Renal pelvis (tissue), 12 donors: Measurements from ENCODE around the gene TLE7. TPM values are rescaled to one million over a fixed set of nuclear protein-coding genes. Genes with fewer than 3 reads are reported as not detected.

Source experiments
- DNase-seq: peaks from one replicate; pipeline ENCODE4 v3.0.0-alpha.2; 2013
- long read RNA-seq, 16 experiments: transcript quantifications; one replicate each; lab custom pipeline, GENCODE V29; 2026
- polyA plus RNA-seq, 3 donors: library from polyadenylated mRNA; unstranded; fragments of 120-200 nt; gene quantifications; one replicate each; pipeline ENCODE4 v1.2.1, GENCODE V29; 2013; ENCODE audit not compliant: insufficient read length in 3 of 3

Gene TLE7
- polyA plus RNA-seq: not detected
- long read RNA-seq, donor 1: 0 reads
- long read RNA-seq, donor 2: 0 reads
- long read RNA-seq, donor 3: 0 reads
- long read RNA-seq, donor 4: 0 reads
- long read RNA-seq, donor 5: 0 reads
- long read RNA-seq, donor 6: 0 reads
- long read RNA-seq, donor 7: 0 reads
- long read RNA-seq, donor 8: 0 reads
- long read RNA-seq, donor 9: 0 reads
- long read RNA-seq, donor 10: 0 reads
- long read RNA-seq, donor 11: 0 reads
- long read RNA-seq, donor 12: 0 reads
- long read RNA-seq, donor 13: 0 reads
- long read RNA-seq, donor 14: 0 reads
- long read RNA-seq, donor 15: 0 reads
- long read RNA-seq, donor 16: 0 reads

DNA sequence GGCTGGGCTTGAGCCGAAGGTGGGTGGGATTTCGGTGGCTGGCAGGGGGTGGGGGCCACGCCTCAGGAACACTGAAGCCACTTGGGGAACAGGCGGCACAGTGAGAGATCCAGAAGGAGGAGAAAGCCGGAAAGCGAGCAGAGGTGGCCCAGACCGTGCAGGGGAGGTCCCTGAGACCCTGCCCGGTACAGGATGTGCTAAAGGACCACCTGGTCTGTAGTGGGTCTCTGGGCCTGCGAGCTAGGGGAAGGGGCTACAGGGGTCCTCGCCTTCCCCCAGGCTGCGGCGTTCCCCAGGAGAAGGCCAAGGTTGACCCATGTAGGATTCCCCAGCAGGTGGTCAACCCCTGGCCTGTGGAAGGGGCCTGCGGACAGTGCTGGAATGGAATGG lies at the start of gene TLE7:
Gene TLE7 (minus strand): TSS at position 4 of the 390 bp plus-strand sequence. CDS start 8,730 bp downstream, outside the sequence.
- no peak for DNase-seq

DNA sequence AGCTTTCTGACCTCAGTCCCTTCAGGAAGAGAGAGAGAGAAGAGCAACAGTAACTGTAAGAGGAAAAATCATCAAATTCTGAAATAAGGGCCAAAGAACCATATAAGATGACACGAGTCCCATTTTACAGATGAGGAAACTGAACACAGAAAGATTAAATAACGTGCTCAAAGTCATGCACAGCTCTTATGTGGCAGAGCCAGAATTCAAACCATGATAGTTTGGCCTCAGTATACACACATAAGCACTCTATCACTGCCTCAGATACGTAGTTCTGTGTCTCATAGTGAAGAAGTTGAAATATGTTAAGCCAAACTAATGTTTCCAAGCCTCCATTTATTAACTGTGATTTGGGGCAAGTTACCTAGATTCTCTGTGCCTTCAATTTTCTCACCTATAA lies 49.2 kb upstream of the TLE7 start:
- DNase-seq: no peak

DNA sequence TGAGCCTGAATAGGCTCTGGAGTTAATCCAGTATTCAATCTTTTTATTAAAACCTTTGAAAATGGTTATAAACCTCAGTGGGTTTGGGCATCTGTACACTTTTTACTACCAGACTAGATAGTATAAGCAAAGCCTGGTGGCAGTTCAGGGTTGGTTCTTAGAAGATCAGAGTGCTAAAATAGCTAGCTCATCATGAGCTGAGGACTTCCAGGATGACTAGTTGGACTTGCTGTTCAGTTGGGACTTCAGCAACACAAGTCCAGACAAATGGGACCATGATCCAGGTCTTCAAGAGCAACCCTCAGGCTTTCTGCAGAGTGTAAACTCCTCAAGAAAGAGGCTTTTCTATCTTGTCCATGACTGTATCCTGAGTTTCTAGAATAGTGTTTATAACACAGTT lies 48.5 kb upstream of the TLE7 start:
- no peak for DNase-seq

DNA sequence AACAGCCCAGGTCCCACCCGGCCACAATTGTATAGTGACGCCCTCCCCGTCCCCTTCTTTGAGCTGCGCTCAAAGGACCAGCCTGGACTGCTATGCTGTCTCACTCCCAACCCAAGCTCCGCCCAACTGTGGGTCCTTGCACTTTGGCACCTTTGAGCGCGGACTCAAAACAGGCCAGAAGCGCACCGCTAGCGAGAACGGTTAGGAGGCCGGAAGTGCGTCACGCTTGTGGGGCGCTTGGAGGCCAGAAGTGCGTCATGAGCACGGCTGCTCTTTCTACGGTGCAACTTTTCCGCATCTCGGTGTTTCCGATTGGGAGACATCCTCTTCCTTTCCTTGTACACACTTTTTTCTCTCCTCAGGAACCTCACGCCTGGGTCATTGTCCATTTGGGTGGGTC lies 47.3 kb upstream of the TLE7 start, which contains the start of gene ZNF19:
Gene ZNF19 (minus strand): TSS at position 203 of the 400 bp plus-strand sequence. CDS start 7,210 bp downstream, outside the sequence.
- no peak for DNase-seq

DNA sequence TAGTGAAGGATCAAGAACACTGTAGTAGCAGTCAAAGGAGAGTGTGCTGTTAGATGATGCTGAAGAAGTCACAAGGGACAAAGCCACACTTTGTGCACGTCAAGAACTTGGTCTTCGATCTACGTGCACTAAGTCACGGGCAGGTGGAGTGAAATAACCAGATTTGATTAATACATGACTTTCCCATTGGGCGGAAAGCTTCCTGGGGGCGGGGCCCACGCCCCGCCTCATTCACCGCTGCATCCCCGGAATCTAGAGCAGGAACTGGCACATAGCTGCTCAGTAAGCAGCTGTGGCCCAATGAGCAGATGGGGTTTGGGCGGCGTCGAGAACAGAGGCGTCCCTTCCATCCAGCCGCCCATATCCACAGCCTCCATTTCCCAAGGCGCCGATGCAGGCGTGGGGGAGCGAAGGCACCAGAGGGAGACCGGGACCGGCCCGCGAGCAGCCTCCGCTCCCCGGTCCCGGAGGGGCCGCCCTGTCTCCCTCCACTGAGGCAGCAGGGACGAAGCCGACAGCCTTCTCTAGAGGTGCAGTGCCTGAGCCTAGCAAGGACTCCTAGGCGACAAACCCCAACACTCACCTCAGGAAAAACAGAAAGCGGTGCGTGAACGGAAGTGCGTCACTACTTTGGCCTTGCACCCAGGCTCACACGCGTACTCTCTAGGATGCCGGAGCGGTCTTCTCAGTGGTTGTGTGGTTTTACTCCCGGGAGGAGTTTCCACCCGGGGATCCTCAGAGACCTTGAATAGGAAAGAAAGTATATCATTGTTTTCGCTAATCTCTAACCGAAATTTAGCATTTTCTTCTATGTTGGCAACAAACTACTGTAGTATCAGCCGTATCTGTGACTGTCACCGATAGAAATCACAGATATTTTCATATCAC lies 42.4 kb upstream of the TLE7 start:
- peak; percentile 92 for DNase-seq

DNA sequence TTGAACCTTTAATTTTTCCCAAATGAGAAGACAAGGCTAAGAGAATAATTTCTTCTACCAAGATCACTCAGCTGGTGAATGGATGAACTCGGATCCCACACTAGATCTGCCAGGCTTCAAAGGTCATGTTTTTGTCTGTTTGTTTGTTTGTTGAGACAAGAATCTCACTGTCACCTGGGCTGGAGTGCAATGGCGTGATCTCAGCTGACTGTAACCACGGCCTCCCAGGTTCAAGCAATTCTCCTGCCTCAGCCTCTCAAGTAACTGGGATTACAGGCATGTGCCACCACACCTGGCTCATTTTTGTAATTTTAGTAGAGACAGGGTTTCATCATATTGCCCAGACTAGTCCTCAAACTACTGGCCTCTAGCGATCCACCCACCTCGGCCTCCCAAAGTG lies 40.7 kb upstream of the TLE7 start:
- no peak for DNase-seq

DNA sequence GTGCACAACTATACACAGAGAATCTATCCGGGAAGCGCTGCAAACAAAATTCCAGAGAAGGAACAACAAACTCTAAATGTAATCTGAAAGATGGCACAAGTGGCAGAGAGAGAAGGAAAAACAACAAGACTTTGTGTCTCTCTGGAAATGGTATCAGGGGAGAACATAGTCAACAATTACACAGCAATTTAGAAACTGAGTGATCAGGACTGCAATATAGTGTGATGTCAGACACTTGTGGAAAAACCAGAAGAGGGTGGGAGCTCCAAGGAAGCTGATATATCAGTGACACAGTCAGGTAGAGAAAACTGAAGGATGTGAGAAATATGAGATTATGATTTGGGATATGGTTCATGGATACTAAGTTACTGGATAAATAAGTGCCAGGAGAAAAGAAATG lies 39.1 kb upstream of the TLE7 start:
- DNase-seq: no peak

DNA sequence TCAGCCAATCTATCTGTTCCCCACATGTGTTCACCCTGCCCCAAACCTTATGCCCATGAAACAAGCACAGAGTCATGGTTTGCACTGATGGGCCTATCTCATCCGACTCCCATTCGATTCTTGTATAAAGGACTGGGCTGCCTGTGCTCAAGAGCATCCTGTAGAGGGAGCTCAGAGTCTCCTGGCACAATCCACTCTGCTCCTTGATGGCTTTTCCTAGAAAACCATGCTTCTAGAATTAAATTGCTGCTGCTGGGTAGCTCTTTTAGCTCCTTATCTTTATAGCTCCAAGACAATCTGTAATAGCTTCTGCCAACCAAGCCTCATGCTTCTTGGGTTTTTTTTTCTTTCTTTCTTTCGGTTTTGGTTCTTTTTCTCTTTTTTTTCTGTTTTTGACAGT lies 37.6 kb upstream of the TLE7 start:
- no peak for DNase-seq

DNA sequence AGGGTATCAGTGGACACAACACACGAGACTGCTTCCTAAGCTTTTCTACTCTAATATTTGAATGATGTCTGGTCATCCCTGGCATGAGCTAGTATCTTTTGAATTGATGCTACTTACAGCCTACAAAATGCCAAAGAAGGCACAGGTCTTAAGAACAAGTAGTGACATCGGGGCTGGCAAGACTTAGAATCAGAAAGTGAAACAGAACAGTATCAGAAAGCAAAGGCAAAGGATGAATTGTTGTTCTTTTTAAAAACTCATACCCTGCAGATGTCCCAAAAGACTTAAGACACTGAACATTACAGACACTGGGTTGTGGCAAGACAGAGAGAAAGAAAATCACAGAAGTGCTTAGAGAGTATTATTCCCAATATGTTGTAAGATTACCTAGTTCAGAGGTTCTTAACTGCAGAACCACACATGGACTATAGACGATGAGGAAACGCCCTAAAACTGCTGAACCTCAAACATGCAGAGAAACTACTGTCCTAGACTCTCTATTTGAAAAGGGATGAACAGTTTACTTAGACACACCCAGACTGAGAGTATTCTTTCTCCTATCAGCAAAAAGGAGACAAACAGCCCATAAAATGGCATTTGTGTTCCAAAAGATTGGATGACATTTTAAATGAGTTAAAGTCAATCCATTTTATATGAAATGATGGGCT lies 34.7 kb upstream of the TLE7 start:
- DNase-seq: no peak

DNA sequence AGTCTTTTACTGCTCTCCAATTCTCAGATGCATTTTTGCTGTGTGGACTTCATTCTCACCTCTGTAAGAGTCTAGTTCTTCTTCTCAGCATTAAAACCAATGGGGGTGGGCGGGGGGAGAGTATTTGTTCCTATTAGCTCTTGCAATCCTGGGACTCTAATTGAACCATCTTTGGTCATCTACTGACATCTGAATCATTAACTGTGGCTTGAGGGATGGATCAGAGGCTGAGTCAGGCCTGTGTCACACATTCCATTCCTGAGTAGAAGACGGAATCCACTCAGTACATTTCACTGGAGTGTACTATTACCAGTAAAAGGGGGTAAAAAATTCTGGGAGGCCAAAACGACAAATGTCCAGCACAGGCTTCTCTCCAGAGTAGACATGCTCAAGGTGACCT lies 33.0 kb upstream of the TLE7 start:
- no peak for DNase-seq

DNA sequence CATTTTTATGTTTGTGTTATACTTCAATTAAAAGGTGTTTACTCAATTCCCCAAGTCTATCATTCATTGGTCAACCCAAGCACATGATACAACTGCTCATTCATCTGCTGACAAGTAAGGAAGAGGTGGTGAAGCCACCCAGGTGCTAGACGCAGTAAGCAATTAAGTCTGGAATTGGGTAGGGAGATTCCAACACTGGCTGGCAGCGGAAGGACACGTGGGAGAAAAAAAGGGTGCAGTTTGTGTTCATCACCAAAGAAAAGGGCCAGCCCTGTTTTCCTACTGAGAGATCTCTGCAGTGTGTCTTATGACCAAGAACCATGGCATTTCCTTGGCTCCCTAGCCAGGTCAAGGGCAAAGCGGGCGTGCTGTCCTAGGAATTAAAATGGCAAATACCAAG lies 32.0 kb upstream of the TLE7 start:
- DNase-seq: no peak

DNA sequence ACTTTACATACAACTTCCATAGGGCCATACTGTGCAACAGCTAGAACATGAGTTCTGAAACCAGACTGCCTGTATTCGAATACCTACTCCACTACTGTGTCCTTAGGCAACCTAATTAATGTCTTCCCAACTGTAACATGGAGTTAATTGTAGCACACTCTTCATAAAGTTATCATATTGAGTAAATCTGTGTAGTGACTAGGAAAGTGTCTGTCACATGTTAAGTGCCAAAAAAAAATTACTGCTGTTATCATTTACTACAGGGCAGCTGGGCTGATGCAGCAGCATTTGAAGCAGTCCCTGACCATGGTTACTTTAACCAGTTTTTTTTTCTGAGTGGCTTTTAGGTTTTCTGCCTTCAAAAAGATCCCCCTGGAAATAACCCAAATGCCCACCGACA lies 31.1 kb upstream of the TLE7 start:
- DNase-seq: no peak

DNA sequence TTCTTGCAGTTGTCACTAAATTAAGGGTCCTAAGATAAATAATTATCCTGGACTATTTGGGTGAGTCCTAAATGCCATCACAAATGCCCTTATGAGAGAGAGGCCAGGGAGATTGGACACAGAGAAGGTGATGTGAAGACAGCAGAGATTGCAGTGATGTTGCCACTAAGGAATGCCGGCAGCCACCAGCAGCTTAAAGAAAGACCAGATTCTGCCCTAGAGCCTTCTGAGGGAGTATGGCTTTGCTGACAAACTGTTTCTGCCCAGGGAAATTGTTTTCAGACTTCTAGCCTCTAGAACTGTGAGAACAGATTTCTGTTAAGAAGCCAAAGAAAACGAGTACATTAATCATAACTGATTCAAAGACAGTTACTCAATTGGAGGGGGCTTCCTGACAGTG lies 30.2 kb upstream of the TLE7 start:
- DNase-seq: no peak

DNA sequence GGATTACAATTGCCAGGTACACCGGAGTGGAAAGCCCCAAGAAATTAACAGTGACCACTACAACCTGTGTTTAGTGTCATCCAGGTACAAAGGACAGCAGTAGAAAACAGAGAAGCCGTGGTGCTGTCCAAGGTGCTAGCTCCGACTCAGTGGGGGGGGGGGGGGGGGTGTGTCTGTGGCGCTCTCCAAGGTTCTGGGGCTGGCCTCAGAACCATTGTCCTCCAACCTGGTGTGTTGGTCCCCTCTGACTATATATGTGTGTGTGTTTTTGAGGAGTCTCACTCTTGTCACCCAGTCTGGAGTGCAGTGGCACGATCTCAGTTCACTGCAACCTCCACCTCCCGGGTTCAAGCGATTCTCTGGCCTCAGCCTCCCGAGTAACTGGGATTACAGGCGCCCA lies 26.0 kb upstream of the TLE7 start:
- DNase-seq: peak; percentile 37

DNA sequence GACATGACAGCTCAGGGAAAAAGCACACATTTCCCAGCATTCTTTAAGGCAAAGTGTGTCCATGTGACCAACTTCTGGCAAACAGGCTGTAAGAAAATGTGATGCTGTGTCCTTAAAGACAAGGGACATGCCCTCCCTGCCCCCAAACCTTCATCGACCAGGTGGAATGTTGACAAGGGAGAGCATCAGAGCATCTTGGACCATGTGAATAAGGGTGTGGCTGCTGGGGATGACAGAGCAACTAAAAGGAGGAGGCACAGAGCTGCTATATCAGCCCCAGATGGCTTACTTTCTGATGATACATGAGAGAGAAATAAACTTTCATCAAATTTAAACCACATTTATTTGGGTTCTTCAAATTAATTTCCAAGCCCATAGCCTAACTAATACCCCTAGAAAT lies 22.4 kb upstream of the TLE7 start:
- DNase-seq: no peak

DNA sequence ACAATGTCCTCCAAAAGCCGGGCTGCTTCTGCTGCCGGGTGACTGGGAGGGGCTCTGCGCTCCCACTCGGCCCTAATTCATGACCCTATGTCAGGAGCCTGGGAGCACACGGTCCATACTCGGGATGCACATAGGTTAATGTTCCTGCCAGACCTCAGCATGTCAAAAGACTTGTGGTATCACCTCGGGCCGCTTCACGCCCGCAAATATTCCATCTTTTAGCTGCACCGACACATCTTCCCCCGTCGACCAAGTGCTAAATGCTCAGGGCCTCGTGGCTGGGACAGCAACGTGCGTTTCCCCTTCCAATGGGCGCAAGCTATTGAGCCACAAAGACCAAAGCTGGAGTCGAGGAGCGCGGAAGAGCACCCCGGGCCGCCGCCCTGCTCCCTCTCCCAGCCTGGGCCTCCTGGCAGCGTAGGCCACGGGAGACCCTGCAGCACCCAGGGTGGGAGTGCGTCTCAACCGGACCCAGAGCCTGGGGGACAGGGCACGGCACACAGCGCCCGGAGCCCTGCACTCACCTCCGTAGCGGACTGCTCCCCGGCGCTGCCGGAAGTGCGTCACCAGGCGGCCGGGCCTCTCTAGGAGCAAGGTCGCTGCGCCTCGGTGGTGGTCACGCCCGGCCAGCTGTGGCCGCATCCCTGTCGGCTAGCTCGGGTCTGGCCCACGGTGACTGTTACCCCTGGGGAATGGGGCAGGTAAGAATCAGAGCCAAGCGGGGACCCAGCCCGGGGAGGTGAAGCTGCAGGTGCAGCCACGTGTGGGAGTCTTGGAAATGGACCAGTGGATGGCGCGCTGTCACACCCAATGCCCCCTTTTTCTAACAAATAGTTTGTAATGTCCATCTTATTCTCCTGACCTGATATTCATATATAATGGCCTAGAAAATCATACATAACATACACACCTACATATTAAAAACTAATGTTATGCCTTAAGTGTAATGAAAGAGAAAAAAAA lies 20.1 kb upstream of the TLE7 start, which contains the start of gene ZNF23:
Gene ZNF23 (minus strand): TSS at position 562 of the 963 bp plus-strand sequence. CDS start 5,451 bp downstream, outside the sequence.
- DNase-seq: peak; percentile 81

DNA sequence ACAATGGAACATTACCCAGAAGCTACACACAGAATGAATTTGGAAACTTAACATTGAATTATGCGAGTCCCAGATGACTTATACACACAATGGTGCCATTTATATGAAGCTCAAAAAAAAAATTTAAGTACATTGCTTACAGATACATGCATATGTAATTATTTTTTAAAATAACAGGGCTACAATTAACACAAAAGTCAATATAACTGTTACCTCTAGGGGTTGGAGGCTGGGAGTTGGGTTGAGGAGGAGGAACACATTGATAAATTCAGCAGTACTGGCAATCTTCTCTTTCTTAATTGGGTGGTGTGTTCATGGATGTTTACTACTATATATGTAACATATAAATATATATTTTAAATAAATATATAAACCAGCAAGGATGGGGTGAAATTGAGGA lies 19.1 kb upstream of the TLE7 start:
- no peak for DNase-seq

DNA sequence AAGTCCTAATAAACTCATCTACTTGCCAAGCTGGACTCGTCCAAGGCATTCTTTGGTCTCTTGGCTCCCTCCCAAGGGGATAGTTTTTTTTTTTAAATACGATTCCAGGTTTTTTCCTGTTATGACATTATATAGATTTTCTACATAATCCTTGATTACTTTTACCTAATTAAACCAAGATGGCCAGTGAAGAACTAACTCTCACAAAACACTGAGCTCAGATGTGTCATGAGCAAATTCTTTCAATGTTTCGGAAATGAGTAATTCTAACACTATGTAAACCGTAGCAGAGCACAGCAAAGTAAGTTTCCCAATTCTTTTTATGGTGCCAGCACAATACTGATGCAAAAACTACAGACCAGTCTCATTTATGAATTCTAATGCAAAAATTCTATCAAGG lies 18.4 kb upstream of the TLE7 start:
- DNase-seq: no peak

DNA sequence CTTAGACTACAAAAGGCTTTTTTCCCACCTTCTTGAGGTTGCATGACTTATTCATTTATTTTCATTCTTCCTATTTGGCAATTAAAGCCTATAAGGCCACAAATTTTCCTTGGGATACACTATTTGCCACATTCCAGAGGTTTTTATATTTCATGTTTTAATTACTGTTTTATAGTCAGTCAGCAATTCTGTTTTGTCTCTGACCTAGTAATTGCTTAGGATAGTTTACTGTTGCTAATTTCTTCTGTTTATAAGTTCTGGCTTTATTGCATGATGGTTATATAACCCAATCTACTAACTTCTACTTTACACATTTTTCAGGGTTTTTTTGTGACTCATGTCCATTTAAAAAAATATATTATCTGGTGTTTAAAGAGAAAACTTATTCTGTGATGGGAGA lies 17.7 kb upstream of the TLE7 start:
- DNase-seq: no peak

DNA sequence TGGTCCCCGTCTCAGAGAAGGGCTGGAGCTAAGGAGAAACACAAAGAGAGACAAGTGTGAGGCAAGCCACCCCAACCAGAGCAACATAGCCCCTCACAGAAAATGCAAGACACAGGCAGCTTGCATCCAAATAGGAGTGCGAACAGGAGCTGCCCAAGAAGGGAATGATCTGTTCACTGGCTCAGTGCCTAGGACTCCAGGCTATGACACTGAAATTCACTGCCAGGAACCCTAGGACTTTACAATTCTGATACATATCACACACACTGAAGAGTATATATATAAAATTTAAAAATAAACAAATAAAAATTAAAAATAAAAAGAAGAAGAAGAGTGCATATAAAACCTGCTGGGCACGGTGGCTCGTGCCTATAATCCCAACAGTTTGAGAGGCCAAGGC lies 14.9 kb upstream of the TLE7 start:
- no peak for DNase-seq

DNA sequence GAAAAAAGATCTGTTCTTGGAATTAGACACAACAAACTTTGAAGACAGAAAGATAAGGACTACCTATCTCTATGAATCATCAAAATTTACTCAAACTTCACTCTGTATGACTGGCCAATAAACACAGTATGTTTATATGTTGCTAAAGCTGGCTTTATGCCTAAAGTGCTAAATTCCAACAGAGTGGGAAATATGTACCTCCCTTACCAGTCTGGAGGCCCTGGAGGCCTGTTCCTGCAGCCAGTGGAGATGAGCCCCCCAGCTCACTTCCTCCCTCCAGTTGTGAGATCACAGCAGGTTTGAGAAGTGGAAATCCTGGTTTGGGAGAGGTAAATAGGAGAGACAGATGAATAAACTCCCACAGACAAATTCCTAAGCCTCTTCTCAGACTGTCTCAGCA lies 11.2 kb upstream of the TLE7 start:
- DNase-seq: no peak
